Tibial artery (tissue), 4 donors: ENCODE measurements around the gene LYZL4.

Source experiments
- DNase-seq, 2 donors: peaks; one replicate each; pipeline ENCODE4 v3.0.0-alpha.2; 2019
- H3K27ac ChIP-seq, 2 donors: fragments of 200-600 bp; sonication (generic) in 1 of 2; 1 replicate in 1 of 2; 2 replicates in 1 of 2; pipeline ENCODE4 v1.5.1; 2018 to 2019; ENCODE audit warnings: mild to moderate bottlenecking in 1 of 2
- H3K27me3 ChIP-seq, 2 donors: fragments of 200-600 bp; sonication (generic) in 1 of 2; one replicate each; pipeline versions ENCODE4 v1.5.1 to v1.6.0; 2016 to 2019
- H3K36me3 ChIP-seq, 3 donors: fragments of 200-600 bp; sonication (generic) in 2 of 3; one replicate each; pipeline ENCODE4 v1.5.1; 2016 to 2019; ENCODE audit warnings: mild to moderate bottlenecking in 2 of 3
- H3K4me1 ChIP-seq, 4 donors: fragments of 200-600 bp; sonication (generic) in 2 of 4; 1 replicate in 3 of 4; 2 replicates in 1 of 4; pipeline ENCODE4 v1.5.1; 2016 to 2019
- H3K4me3 ChIP-seq, 2 donors: fragments of 200-600 bp; sonication (generic) in 1 of 2; 1 replicate in 1 of 2; 2 replicates in 1 of 2; pipeline ENCODE4 v1.5.1; 2018 to 2019; ENCODE audit warnings: mild to moderate bottlenecking in 2 of 2
- H3K9me3 ChIP-seq, 3 donors: fragments of 200-600 bp; sonication (generic) in 1 of 3; one replicate each; pipeline ENCODE4 v1.5.1; 2016 to 2019
- intact Hi-C: fragments of 100-400 bp; cut with DNase I; formaldehyde crosslinking; loops from one replicate; pipeline ENCODE4 v1.15.0; 2023; ENCODE audit warnings: low total_unique reads
- TF ChIP-seq, protein P1 (sequence below), 2 experiments: fragments of 200-600 bp in 1 of 2; fragments of 450-650 bp in 1 of 2; IDR thresholded peaks; one replicate each; pipeline ENCODE4 v1.5.1; 2017 to 2019; ENCODE audit warnings: antibody characterized with exemption in 2 of 2, mild to moderate bottlenecking in 1 of 2, moderate library complexity in 1 of 2

Gene LYZL4

DNA sequence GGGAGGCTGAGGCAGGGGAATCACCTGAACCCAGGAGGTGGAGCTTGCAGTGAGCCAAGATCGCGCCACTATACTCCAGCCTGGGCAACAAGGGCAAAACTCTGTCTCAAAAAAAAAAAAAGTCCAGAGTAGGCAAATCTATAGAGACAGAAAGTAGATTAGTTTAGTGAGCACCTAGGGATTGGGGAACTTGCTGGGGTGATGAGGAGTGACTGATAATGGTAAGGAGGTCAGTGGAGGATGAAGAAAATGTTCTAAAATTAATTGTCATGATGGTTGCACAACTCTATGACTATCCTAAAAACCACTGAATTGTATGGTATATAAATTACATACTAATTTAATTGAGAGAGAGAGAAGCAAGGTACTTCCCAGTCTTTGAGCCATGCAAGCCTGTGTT, 27.8 kb upstream of the LYZL4 start:
- DNase-seq = no peak
- intact Hi-C loops = no loop called here
- TF ChIP-seq, protein P1, sequence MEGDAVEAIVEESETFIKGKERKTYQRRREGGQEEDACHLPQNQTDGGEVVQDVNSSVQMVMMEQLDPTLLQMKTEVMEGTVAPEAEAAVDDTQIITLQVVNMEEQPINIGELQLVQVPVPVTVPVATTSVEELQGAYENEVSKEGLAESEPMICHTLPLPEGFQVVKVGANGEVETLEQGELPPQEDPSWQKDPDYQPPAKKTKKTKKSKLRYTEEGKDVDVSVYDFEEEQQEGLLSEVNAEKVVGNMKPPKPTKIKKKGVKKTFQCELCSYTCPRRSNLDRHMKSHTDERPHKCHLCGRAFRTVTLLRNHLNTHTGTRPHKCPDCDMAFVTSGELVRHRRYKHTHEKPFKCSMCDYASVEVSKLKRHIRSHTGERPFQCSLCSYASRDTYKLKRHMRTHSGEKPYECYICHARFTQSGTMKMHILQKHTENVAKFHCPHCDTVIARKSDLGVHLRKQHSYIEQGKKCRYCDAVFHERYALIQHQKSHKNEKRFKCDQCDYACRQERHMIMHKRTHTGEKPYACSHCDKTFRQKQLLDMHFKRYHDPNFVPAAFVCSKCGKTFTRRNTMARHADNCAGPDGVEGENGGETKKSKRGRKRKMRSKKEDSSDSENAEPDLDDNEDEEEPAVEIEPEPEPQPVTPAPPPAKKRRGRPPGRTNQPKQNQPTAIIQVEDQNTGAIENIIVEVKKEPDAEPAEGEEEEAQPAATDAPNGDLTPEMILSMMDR (IDR thresholded peaks at IDR 0.05) = no peak
- H3K9me3 ChIP-seq = peaks cover 0 to 6% (median 0%) of the 10 kb centered on the region in 3 donors
- H3K4me1 ChIP-seq = no peaks in the 10 kb centered on the region
- no peaks in the 10 kb centered on the region for H3K36me3 ChIP-seq
- H3K27me3 ChIP-seq = peaks cover 0 to 14% of the 10 kb centered on the region in 2 donors
- no peak overlapping the region for H3K27ac ChIP-seq
- H3K4me3 ChIP-seq = no peak overlapping the region

DNA sequence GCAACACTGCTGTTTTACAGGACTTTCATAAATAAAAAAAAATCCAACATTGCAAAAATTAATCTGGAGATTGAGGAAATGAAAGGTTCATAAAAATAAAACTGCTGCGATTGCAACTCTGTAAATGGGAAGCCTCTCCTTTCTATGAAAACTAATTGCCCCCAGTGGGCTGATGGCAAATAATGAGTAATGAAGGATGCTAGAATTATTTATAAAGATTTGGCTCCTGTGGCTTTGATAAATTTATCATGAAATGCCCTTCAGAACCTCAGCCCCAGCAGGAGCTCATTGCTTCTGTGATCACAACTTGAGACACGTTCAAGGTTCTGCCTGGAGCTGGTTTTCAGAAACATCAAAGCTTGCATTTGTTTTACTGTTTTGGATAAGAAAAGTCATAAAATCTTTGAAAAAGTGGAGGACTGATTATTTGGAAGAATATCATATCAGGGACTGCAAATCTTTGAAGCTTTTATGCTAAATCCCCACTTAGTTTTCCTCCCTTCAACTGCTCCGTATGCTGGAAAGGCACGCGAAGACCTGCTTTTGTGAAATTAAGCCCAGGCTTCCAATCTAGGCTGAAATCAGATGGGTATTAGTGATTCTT, 24.5 kb upstream of the LYZL4 start:
- H3K36me3 ChIP-seq = no peaks in the 10 kb centered on the region
- DNase-seq = no peak
- H3K27me3 ChIP-seq = peaks cover 0 to 5% of the 10 kb centered on the region in 2 donors
- TF ChIP-seq, protein P1 (IDR thresholded peaks at IDR 0.05) = no peak
- intact Hi-C loops = no loop called here
- no peak overlapping the region for H3K27ac ChIP-seq
- no peak overlapping the region for H3K4me3 ChIP-seq
- H3K9me3 ChIP-seq = peaks cover 0 to 18% (median 10%) of the 10 kb centered on the region in 3 donors
- no peaks in the 10 kb centered on the region for H3K4me1 ChIP-seq

DNA sequence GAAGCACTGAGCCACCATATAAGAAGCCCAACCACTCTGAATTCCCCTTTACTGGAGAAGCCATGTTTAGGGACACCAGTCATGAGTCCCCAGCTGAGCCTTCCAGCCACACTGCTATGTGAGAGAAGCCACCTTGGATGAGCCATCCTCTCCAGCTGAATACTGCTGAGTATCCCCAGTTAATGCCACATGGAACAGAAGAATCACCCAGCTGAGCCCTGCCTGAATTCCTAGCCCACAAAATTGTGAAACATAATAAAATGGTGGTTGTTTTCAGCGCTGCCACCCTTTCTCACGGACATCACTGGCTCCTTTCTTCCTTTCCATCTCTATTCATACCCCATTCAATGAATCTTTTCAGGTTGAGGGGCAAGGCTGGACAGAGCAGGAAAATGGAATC, 22.1 kb upstream of the LYZL4 start:
- Histone ChIP-seq H3K27me3 (peaks cover 0 to 8% of the 10 kb centered on the region in 2 donors), H3K9me3 (peaks cover 0 to 18% (median 10%) of the 10 kb centered on the region in 3 donors), H3K4me3 (no peak overlapping the region), H3K36me3 (no peaks in the 10 kb centered on the region), H3K27ac (no peak overlapping the region), H3K4me1 (no peaks in the 10 kb centered on the region)
- intact Hi-C loops = no loop called here
- no peak for DNase-seq
- TF ChIP-seq, protein P1 (IDR thresholded peaks at IDR 0.05) = no peak

DNA sequence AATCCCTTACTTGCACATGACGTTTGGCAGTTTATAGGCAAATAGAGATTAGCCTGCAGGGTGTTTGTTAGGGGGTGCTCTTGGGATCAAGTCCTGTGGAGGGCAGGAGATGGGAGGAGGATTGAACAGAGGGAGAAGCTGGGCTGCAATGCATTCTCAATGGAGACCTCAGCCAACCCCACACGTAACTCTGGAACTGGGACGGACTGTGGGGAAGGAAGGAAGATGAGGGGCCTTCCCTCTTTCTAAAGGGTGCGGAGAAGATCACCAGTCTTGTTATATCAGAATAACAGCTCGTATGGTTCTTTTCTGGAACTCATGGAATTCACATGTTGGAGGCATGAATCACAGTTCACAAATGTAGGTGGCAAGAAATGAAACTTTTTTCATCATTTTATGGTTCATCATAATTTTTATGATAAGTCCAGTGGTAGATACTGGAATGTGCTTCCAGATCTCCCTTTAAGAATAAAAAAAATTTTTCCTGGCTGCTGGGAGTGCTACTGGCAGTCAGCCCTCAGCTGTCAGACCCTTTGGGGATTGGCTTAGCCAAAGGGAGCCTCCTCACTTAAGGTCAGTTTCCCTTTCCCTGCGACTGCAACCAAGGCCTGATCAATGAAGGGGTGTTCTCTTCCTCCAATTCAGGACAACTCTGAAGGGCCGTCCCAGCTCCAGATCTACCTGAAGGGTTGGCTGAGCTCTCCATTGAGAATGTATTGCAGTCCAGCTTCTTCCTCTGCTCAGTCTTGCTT, 20.5 kb upstream of the LYZL4 start:
- no peaks in the 10 kb centered on the region for H3K36me3 ChIP-seq
- no peak for DNase-seq
- intact Hi-C loops = no loop called here
- peaks cover 0 to 8% of the 10 kb centered on the region in 2 donors for H3K27me3 ChIP-seq
- no peak overlapping the region for H3K27ac ChIP-seq
- TF ChIP-seq, protein P1 (IDR thresholded peaks at IDR 0.05) = no peak
- no peak overlapping the region for H3K4me3 ChIP-seq
- peaks cover 0 to 18% (median 10%) of the 10 kb centered on the region in 3 donors for H3K9me3 ChIP-seq
- H3K4me1 ChIP-seq = no peaks in the 10 kb centered on the region

DNA sequence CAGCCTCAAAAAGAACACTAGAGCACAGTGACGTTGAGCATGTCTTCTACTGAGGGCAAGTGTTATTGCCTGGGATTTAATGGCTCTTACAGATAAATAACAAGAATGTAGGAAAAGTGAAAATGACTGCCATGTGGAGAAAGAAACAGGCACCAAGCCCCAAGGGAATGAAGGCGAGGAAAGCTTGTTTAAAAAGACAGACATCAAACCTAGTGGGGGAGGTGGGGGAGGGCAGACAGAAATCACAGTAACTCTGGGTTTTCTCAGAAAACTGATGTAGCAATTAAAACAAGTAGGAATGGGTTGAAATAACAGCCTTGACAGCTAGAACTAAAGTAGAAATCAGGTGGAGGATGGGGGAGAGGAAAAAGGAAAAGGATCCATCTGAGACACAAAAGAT, 18.4 kb upstream of the LYZL4 start:
- H3K4me1 ChIP-seq = no peaks in the 10 kb centered on the region
- no peak overlapping the region for H3K27ac ChIP-seq
- no peaks in the 10 kb centered on the region for H3K36me3 ChIP-seq
- H3K9me3 ChIP-seq = peaks cover 0 to 18% (median 10%) of the 10 kb centered on the region in 3 donors
- H3K27me3 ChIP-seq = peaks cover 0 to 8% of the 10 kb centered on the region in 2 donors
- H3K4me3 ChIP-seq = no peak overlapping the region
- DNase-seq = no peak
- TF ChIP-seq, protein P1 (IDR thresholded peaks at IDR 0.05) = no peak
- intact Hi-C loops = loop anchor here (10.0 kb wide), 1 partner anchor 174 kb away; no protein-coding TSS in a partner anchor
